Measurements from ENCODE around the gene LTBP1.
"Not testable (repeated sequence)": the region's sequence is repeated elsewhere in the genome, so short reads cannot be mapped to it uniquely, and the experiment has no call there.

Gene LTBP1

DNA sequence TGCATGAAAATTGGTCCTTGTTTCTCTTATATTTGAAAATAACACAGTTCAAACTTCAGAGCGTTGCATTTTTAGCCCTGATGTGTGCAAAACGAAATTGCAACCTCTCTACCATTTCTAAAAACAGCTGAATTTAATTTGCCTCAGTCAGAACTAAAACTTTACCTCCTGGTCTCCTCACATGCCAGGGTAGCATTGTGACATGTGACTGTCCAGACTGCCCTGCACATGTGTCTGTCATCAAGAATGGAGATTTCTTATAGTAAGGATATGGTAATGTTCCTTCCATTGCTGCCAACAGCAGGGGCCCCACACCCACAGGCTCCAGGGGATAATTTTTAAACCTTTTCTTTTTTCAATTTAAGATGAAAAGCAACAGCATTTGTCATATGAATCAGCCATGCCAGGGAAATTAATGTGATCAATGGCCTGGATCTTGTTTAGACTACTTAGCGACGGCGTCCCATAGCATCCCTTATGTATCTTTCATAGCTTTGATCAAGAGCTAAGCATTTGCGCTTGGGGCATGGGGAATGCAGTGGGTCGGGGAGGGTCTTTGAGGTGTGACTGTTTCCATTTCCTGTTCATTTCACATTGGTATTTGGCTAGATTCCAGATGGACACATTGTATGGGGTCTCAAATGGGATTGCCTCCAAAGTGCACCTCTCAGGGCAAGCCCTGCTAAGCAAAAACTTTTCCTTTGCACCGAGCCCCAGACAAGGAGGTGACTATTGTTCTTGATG is 437.3 kb downstream of the LTBP1 start:
- TF ChIP-seq, protein P1, sequence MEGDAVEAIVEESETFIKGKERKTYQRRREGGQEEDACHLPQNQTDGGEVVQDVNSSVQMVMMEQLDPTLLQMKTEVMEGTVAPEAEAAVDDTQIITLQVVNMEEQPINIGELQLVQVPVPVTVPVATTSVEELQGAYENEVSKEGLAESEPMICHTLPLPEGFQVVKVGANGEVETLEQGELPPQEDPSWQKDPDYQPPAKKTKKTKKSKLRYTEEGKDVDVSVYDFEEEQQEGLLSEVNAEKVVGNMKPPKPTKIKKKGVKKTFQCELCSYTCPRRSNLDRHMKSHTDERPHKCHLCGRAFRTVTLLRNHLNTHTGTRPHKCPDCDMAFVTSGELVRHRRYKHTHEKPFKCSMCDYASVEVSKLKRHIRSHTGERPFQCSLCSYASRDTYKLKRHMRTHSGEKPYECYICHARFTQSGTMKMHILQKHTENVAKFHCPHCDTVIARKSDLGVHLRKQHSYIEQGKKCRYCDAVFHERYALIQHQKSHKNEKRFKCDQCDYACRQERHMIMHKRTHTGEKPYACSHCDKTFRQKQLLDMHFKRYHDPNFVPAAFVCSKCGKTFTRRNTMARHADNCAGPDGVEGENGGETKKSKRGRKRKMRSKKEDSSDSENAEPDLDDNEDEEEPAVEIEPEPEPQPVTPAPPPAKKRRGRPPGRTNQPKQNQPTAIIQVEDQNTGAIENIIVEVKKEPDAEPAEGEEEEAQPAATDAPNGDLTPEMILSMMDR (IDR thresholded peaks at IDR 0.05; ENCODE audit: insufficient read depth, low read length, poor library complexity, severe bottlenecking): no peak
- Histone ChIP-seq H3K27me3 (replicated peaks; ENCODE audit: control insufficient read depth, insufficient read depth, low read length) (no peaks in the 10 kb centered on the region), H3K36me3 (ENCODE audit: control insufficient read depth, insufficient read depth, low read length) (no peaks in the 10 kb centered on the region), H3K4me3 (replicated peaks; ENCODE audit: low read depth, low read length) (no peak overlapping the region)
- DNase-seq (ENCODE audit: extremely low read depth, insufficient read length): no peak

DNA sequence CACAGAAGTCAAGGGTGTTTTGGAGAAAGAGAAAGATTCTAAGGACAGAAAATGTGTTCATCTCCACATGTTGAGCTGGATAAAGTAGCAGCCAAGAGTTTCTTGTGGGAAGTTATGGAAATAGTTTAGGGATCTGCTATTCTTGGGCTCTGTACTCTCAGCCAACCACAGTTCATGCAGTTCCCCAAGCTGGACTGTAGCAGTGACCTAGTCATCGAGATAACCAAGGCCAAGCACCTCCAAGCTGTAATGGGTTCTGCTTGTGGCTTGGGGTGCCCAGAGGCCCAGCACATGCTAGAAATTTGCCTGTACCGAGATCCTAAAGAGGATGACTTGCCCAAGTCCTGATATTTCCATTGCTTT is 437.8 kb downstream of the LTBP1 start:
- TF ChIP-seq, protein P1 (IDR thresholded peaks at IDR 0.05; ENCODE audit: insufficient read depth, low read length, poor library complexity, severe bottlenecking): no peak
- H3K36me3 ChIP-seq (ENCODE audit: control insufficient read depth, insufficient read depth, low read length): no peaks in the 10 kb centered on the region

DNA sequence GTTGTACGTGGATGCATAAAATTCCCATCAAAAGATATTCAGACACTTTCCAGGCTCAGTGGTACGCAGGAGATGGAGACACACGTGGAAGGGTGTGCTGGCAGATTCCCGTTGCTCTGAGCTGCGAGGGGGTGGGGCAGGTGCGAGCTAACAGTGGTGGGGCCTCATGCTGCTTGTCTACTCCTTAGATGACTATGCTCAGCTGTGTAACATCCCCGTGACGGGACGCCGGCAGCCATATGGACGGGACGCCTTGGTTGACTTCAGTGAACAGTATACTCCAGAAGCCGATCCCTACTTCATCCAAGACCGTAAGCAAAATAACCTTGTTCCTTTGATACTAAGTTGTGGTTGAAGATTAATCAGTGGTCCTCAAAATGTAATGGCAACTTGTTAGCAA is 442.2 kb downstream of the LTBP1 start:
- no peaks in the 10 kb centered on the region for H3K36me3 ChIP-seq (ENCODE audit: control insufficient read depth, insufficient read depth, low read length)
- no peak overlapping the region for H3K4me3 ChIP-seq (replicated peaks; ENCODE audit: low read depth, low read length)
- DNase-seq (ENCODE audit: extremely low read depth, insufficient read length): no peak
- TF ChIP-seq, protein P1 (IDR thresholded peaks at IDR 0.05; ENCODE audit: insufficient read depth, low read length, poor library complexity, severe bottlenecking): no peak
- H3K27me3 ChIP-seq (replicated peaks; ENCODE audit: control insufficient read depth, insufficient read depth, low read length): no peaks in the 10 kb centered on the region

More for the DNA sequence above, 437.8 kb downstream of the LTBP1 start:
- no peak for DNase-seq (ENCODE audit: extremely low read depth, insufficient read length)
- Histone ChIP-seq H3K4me3 (replicated peaks; ENCODE audit: low read depth, low read length) (no peak overlapping the region), H3K27me3 (replicated peaks; ENCODE audit: control insufficient read depth, insufficient read depth, low read length) (no peaks in the 10 kb centered on the region)

DNA sequence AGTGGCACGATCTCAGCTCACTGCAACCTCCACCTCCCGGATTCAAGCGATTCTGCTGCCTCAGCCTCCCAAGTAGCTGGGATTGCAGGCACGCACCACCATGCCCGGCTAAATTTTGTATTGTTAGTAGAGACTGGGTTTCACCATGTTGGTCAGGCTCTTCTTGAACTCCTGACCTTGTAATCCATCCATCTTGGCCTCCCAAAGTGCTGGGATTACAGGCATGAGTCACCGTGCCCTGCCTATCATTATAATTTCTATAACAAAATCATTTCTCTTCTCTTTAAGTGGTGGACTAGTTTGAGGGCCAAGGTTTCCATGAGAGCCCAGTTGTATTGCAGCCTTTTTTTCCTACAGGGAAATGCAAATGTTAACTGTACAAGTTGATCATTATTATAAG is 442.9 kb downstream of the LTBP1 start:
- H3K27me3 ChIP-seq (replicated peaks; ENCODE audit: control insufficient read depth, insufficient read depth, low read length); H3K36me3 ChIP-seq (ENCODE audit: control insufficient read depth, insufficient read depth, low read length); DNase-seq (ENCODE audit: extremely low read depth, insufficient read length); H3K4me3 ChIP-seq (replicated peaks; ENCODE audit: low read depth, low read length): not testable (repeated sequence)

DNA sequence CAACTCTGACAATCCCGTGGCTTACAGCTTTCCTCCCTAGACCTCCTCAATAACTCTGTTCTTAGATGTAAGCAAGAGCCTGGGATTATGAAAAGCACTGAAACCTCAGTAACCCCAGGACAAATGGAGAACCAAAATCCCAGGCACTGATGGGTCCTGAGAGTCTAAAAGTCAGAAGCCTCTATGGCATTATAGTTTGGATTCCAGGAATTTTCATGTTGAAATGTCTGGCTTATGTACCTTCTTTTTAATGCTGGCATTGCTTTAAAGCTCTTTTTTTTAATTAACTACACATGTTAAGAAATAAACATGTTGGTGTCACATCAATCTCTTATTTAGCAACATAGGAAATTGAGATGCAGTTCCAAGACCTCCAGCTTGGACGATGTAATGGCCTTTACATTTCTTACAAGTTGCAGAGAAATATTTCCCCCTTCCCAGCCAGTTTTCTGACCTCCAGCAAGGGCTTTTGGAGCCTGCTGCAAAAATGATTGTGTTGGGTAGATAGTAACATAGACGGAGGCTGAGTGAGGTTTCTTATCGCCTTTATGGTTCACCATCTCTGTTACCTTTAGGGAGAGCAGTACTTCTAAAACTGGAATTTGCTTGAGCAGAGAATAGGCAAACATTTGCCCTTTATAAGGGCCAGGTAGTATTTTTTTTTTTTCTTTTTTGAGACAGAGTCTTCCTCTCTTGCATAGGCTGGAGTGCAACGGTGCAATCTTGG is 444.9 kb downstream of the LTBP1 start:
- Histone ChIP-seq H3K27me3 (replicated peaks; ENCODE audit: control insufficient read depth, insufficient read depth, low read length) (no peaks in the 10 kb centered on the region), H3K4me3 (replicated peaks; ENCODE audit: low read depth, low read length) (no peak overlapping the region), H3K36me3 (ENCODE audit: control insufficient read depth, insufficient read depth, low read length) (no peaks in the 10 kb centered on the region)
- no peak for DNase-seq (ENCODE audit: extremely low read depth, insufficient read length)
- TF ChIP-seq, protein P1 (IDR thresholded peaks at IDR 0.05; ENCODE audit: insufficient read depth, low read length, poor library complexity, severe bottlenecking): no peak

DNA sequence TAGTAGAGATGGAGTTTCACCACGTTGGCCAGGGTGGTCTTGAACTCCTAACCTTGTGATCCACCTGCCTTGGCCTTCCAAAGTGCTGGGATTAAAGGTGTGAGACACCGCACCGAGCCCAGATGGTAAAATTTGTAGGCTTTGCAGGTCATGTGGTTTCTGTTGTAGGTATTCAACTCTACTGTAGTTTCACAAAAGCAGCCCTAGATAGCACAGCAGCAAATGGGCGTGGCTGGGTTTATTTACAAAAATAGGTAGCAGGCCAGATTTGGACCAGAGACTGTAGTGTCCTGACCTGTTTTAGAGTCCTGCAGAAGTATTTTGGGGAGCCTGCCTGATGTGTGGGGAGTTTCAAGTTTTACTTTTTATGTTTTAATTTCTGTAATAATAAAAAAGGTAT is 445.6 kb downstream of the LTBP1 start:
- no peak overlapping the region for H3K4me3 ChIP-seq (replicated peaks; ENCODE audit: low read depth, low read length)
- H3K36me3 ChIP-seq (ENCODE audit: control insufficient read depth, insufficient read depth, low read length): no peaks in the 10 kb centered on the region
- TF ChIP-seq, protein P1 (IDR thresholded peaks at IDR 0.05; ENCODE audit: insufficient read depth, low read length, poor library complexity, severe bottlenecking): no peak
- no peak for DNase-seq (ENCODE audit: extremely low read depth, insufficient read length)
- H3K27me3 ChIP-seq (replicated peaks; ENCODE audit: control insufficient read depth, insufficient read depth, low read length): no peaks in the 10 kb centered on the region

Data from GM06990 (cell line).